ENCODE results near the gene HIVEP2. TPM values are rescaled to one million over a fixed set of nuclear protein-coding genes. Genes with fewer than 3 reads are reported as not detected.

Gene HIVEP2
- total and polyA plus RNA-seq, 2 donors (not counting 1 experiment from before 2014, with no cell fraction given): 5.0 to 14.4 TPM

DNA sequence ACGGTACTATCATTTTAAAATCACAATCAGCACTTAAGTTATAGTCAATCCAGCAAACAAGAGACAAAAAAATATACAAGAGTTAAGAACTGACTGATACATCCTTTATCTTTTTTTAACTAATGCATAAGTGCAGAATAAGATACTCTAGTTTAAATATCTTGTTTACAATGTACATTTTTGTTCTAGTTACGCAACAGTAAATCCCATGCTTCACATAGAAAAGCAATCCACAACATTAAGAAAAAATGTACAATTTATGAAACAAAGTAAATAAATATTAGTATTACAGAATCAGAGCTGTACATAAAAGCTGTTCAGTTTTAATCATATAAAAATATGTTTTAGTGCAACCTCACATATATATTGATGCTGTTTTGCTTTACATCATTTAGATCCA is 192.6 kb downstream of the HIVEP2 start:
- Histone ChIP-seq H3K9ac (ENCODE audit: insufficient read depth, low read length) (no peak overlapping the region), H4K20me1 (ENCODE audit: control insufficient read depth, extremely low read depth, insufficient read depth, low read length) (no peaks in the 10 kb centered on the region), H3K36me3 (ENCODE audit: control insufficient read depth, insufficient read depth, low read length) (no peaks in the 10 kb centered on the region), H3K4me2 (ENCODE audit: extremely low read depth, insufficient read depth, low read length) (no peak overlapping the region), H3K79me2 (ENCODE audit: control insufficient read depth, insufficient read depth, low read length) (no peaks in the 10 kb centered on the region), H3K27ac (ENCODE audit: insufficient read depth, low read length) (no peak overlapping the region), H3K4me3 (replicated peaks in 1 of 4; ENCODE audit: control extremely low read depth in 1 of 4, insufficient read depth in 1 of 4, low read depth in 3 of 4, low read length in 4 of 4) (no peak overlapping the region), H3K27me3 (ENCODE audit: control insufficient read depth, insufficient read depth, low read length) (no peaks in the 10 kb centered on the region), H3K9me3 (ENCODE audit: control insufficient read depth, insufficient read depth, low read depth, low read length) (no peaks in the 10 kb centered on the region), H3K4me1 (ENCODE audit: control insufficient read depth, extremely low read depth, insufficient read depth, low read length) (peaks cover 2% of the 10 kb centered on the region), H2AFZ (ENCODE audit: low read length) (no peak overlapping the region)
- TF ChIP-seq, protein P1, sequence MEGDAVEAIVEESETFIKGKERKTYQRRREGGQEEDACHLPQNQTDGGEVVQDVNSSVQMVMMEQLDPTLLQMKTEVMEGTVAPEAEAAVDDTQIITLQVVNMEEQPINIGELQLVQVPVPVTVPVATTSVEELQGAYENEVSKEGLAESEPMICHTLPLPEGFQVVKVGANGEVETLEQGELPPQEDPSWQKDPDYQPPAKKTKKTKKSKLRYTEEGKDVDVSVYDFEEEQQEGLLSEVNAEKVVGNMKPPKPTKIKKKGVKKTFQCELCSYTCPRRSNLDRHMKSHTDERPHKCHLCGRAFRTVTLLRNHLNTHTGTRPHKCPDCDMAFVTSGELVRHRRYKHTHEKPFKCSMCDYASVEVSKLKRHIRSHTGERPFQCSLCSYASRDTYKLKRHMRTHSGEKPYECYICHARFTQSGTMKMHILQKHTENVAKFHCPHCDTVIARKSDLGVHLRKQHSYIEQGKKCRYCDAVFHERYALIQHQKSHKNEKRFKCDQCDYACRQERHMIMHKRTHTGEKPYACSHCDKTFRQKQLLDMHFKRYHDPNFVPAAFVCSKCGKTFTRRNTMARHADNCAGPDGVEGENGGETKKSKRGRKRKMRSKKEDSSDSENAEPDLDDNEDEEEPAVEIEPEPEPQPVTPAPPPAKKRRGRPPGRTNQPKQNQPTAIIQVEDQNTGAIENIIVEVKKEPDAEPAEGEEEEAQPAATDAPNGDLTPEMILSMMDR (conservative IDR thresholded peaks at IDR 0.05 in 1 of 2, IDR thresholded peaks at IDR 0.05 in 1 of 2; ENCODE audit: low read depth in 1 of 2, low read length in 2 of 2): no peak
- no peak for TF ChIP-seq EZH2 (IDR thresholded peaks at IDR 0.05; ENCODE audit: low read length, missing control alignments)
- peak in 1 of 2 donors; percentile 30 for DNase-seq (ENCODE audit: low read depth in 2 of 2)

DNA sequence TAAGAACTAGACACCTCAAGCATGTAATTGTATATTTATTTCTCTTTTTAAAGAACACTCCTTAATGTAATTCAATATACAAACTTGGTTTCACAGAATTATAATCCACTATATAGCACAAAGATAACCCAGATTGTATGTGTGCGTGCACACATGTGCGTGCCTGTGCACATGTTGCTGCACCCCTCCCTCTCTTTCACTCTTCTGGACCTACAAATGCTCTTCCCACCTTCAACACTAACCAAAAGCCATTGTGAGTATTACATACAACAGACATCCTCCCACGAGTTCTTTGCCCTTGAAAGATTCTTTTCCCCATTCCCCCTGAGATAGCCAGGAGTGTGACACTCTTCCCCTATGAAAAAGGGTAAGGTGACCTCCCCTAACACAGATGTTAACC is 193.5 kb downstream of the HIVEP2 start:
- H3K4me2 ChIP-seq (ENCODE audit: extremely low read depth, insufficient read depth, low read length): no peak overlapping the region
- no peaks in the 10 kb centered on the region for H4K20me1 ChIP-seq (ENCODE audit: control insufficient read depth, extremely low read depth, insufficient read depth, low read length)
- no peaks in the 10 kb centered on the region for H3K36me3 ChIP-seq (ENCODE audit: control insufficient read depth, insufficient read depth, low read length)
- H3K27me3 ChIP-seq (ENCODE audit: control insufficient read depth, insufficient read depth, low read length): no peaks in the 10 kb centered on the region
- no peak overlapping the region for H3K9ac ChIP-seq (ENCODE audit: insufficient read depth, low read length)
- H3K9me3 ChIP-seq (ENCODE audit: control insufficient read depth, insufficient read depth, low read depth, low read length): no peaks in the 10 kb centered on the region
- H3K4me3 ChIP-seq (replicated peaks in 1 of 4; ENCODE audit: control extremely low read depth in 1 of 4, insufficient read depth in 1 of 4, low read depth in 3 of 4, low read length in 4 of 4): no peak overlapping the region
- no peak overlapping the region for H3K27ac ChIP-seq (ENCODE audit: insufficient read depth, low read length)
- H2AFZ ChIP-seq (ENCODE audit: low read length): no peak overlapping the region
- no peaks in the 10 kb centered on the region for H3K79me2 ChIP-seq (ENCODE audit: control insufficient read depth, insufficient read depth, low read length)
- H3K4me1 ChIP-seq (ENCODE audit: control insufficient read depth, extremely low read depth, insufficient read depth, low read length): no peaks in the 10 kb centered on the region
- DNase-seq (ENCODE audit: low read depth in 2 of 2): no peak
- TF ChIP-seq EZH2 (IDR thresholded peaks at IDR 0.05; ENCODE audit: low read length, missing control alignments): no peak
- TF ChIP-seq, protein P1 (conservative IDR thresholded peaks at IDR 0.05 in 1 of 2, IDR thresholded peaks at IDR 0.05 in 1 of 2; ENCODE audit: low read depth in 1 of 2, low read length in 2 of 2): no peak

DNA sequence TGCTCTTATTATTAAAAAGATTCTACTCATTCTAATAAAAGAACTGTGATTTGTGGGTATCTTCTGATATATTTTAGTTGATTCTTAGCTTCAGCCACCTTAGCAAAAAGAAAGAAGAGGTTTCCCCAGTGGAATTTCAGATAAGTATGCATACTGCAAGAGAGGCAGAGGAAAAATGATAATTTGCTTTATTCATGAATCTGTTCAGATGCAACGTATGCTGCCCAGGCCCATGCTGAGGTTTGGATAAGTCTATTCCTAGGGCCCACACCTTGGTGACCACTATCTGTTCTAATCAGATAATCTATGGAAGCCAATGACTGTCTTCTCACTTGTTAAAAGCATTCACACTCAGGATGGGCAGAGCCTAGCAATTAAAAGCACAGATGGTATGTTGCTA is 194.0 kb downstream of the HIVEP2 start:
- Histone ChIP-seq H3K4me2 (ENCODE audit: extremely low read depth, insufficient read depth, low read length) (no peak overlapping the region), H3K27me3 (ENCODE audit: control insufficient read depth, insufficient read depth, low read length) (no peaks in the 10 kb centered on the region), H4K20me1 (ENCODE audit: control insufficient read depth, extremely low read depth, insufficient read depth, low read length) (no peaks in the 10 kb centered on the region), H2AFZ (ENCODE audit: low read length) (no peak overlapping the region), H3K4me3 (replicated peaks in 1 of 4; ENCODE audit: control extremely low read depth in 1 of 4, insufficient read depth in 1 of 4, low read depth in 3 of 4, low read length in 4 of 4) (no peak overlapping the region), H3K27ac (ENCODE audit: insufficient read depth, low read length) (no peak overlapping the region), H3K36me3 (ENCODE audit: control insufficient read depth, insufficient read depth, low read length) (no peaks in the 10 kb centered on the region), H3K79me2 (ENCODE audit: control insufficient read depth, insufficient read depth, low read length) (no peaks in the 10 kb centered on the region), H3K9me3 (ENCODE audit: control insufficient read depth, insufficient read depth, low read depth, low read length) (no peaks in the 10 kb centered on the region), H3K9ac (ENCODE audit: insufficient read depth, low read length) (no peak overlapping the region), H3K4me1 (ENCODE audit: control insufficient read depth, extremely low read depth, insufficient read depth, low read length) (no peaks in the 10 kb centered on the region)
- no peak for TF ChIP-seq EZH2 (IDR thresholded peaks at IDR 0.05; ENCODE audit: low read length, missing control alignments)
- TF ChIP-seq, protein P1 (conservative IDR thresholded peaks at IDR 0.05 in 1 of 2, IDR thresholded peaks at IDR 0.05 in 1 of 2; ENCODE audit: low read depth in 1 of 2, low read length in 2 of 2): no peak
- DNase-seq (ENCODE audit: low read depth in 2 of 2): no peak

Measured in fibroblast of lung (primary cell).